Stimulated activated CD8-positive, alpha-beta memory T cell treated with anti-CD3 and anti-CD28 coated beads, Interleukin-12 subunit alpha, Interleukin-12 subunit beta, amount 100 ng/mL, for 4 hours (primary cell): ENCODE results near the gene LRRC7.

Source experiments
- DNase-seq: peaks from one replicate; pipeline ENCODE4 v3.0.0-alpha.2; 2020; ENCODE audit warnings: low read depth

Gene LRRC7

DNA sequence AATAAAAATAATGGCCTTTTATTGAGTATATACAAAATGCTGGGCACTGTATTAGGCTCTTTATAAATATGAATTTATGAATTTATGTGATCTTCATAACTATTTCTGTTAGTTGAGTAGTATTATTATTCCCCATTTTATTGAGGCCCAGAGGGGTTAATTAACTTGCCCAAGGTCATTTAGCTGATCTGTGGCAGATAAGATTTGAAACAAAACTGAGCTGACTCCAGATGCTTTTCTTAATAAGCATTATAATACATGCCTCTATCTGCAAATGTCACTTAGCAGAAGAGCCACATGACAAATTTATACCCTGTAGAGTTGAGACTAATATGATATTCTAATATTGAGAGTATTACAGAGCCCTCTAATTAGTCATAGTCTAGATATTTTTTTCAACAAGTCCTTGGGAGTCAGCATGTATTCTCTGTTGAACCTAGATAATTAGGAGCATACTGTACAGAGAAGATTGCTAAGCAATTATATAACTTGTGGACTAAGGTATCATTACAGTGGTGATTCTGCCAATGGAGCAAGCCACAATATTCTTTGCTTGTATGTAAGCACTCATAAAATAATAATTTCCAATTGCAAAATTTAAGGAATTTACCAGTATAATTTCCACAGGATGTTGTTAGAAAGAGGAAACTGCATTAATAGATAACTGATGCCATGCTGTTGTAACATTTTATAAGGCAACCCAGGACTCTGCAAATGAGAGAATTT, 525.7 kb downstream of the LRRC7 start:
- DNase-seq: no peak

GRCh38 chr1:70101231-70101630, 533.5 kb downstream of the LRRC7 start:
- no peak for DNase-seq

DNA sequence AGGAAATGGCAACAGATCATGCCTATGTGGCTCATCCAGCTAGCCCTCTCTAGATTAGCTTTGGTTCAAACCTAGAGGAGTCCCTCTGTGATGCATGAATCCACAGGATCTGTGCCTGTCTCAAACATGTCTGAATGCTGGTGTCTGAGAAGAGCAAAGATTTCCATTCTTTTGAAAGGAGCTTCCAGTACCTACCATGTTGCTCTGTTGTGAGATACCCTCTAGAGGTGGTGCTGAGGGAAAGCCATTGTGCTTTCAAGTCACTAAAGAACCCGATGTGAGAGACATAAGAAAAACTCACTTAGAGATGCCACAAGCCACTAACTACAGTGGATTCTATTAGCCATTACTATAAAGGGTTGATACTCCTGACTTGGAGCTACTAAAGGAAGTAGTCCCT, 534.1 kb downstream of the LRRC7 start:
- DNase-seq: no peak

GRCh38 chr1:70103770-70104169, 536.0 kb downstream of the LRRC7 start:
- DNase-seq: no peak

DNA sequence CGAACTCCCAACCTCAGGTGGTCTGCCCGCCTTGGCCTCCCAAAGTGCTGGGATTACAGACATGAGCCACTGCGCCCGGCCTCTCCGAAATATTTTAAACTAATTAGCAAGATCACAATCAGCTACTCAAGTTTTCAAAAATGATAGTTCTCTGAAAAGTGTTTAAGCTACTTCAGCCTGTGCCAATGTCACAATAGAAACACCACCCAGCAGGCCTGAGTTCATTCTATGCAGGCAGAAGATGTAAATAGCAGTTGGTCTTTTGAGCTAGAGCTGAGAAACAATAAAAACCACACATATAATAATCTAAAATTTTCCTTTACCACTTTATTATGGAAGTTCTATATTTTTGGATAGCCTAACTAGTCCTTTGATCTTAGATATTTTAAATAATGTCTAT, 541.5 kb downstream of the LRRC7 start:
- no peak for DNase-seq

- no peak for DNase-seq
Observed at GRCh38 chr1:70112838-70113237, 545.1 kb downstream of the LRRC7 start.

DNA sequence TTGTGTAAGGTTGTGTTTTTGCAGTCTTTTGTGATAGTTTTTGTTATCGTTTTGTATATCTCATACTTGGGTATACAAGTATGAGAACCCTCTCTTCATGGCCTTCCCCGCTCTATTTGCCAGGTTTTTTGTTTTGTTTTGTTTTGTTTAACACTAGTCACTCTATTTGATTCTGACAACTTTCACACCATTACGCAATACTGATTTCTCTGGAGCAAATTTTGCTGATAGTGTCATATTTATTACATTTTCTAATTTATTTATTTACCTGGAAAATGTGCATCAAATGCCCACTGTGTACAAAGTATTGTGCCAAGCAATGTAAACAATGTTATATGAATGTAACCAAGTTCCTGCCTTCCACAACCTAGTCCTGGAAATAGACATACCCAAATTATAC, 547.6 kb downstream of the LRRC7 start:
- DNase-seq: no peak

GRCh38 chr1:70117046-70117445, 549.3 kb downstream of the LRRC7 start:
- DNase-seq: no peak

DNA sequence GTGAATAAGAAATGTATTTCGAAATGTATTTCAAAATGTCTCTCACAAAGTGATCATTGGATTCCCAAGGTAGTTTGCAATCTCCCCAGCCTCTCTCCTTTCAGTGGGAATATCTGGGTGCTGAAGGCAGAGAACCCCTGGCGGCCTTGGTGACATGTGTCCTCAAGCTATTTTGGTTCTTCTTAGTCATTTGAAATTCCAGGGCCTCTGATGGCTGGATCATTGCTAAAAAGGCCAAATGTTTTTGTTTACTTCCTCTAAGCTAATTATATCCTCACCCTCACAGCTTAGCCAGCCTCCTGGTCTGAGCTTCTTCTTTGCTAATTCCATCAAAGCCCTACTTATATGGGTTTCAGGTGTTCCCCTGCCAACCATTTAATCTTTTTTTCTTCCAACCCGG, 566.4 kb downstream of the LRRC7 start:
- no peak for DNase-seq

DNA sequence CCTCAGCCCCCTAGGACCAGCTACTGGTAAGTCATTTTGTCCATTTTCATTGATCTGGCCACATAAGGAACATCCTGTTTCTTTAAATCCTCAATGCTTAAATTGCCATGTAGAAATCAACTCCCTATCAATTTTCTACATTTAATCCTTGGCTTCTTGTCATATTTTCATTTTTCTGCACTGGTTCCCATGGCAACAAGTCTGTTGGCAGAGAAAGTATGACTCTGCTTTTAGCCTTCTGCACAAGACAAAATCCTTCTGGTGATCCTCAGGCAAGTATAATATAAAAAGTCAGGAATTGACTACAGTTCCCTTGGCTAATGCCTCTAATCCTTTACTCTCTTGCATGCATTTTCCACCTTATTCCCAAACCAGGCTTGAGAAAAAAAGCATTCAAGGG, 572.6 kb downstream of the LRRC7 start:
- DNase-seq: no peak

DNA sequence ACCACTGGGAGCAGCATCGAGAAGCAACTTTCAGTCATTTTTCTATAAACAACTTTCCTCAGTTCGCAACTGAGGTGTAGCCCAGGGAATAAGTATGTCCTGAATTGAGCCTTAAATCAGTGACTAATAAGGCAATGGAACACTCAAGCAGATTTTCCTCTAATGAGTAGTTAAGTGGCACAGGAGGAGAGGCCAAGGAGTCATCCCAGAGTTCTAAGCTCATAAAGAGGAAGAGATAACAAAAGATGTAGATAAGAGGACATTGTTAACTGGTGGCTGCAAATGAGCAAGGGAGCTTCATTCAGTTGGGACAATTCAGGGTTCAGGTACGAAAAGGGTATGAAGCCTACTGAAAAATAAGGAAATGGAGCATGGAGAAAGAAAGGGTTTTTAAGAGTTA, 573.2 kb downstream of the LRRC7 start:
- DNase-seq: no peak

DNA sequence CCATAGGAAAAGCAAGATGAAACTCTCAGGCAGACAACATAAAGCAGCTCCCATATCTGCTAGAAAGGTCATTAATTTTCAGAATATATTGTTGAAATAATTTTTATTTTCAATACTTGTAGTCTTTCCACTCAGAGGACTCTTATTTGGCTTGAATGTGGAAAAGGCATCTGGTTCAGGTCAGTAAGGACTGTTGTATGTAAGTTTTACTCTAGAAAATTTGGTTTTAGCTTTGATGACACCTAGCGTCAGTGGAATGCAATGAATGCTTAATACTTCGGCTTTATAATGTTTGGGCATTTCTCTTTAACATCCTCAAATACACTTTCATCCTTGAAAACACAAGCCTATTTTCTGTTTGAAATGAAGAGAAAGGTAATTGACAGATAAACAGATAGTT, 574.4 kb downstream of the LRRC7 start:
- DNase-seq: no peak

DNA sequence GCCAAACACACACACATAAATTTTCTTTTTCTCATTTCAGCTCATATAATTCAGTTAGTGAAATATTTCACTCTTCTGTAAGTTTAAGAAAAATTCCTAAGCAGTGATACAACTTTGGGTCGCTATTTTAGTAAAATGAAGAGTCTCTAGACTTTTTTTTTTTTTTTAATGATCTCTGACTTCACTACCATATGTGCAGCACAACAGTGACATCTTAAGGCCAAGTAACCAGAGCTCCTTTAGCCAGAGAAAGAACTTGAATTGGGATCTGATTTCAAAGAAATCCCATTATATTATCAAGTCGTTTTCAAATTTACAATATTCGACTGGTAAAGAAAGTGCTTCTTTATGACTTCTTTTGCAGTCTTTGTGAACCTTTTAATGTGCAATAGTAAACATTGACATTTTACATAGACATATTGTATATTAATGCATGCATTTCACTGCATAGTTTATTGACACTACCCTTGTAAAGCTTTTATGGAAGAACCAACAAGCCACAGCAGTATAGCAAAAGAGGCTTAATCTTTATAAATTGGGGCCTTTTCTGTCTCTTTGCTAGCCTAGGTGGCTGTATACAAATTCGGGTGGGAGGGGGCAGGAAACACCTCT, 575.4 kb downstream of the LRRC7 start:
- DNase-seq: no peak

GRCh38 chr1:70146488-70146887, 578.8 kb downstream of the LRRC7 start:
- DNase-seq: no peak

DNA sequence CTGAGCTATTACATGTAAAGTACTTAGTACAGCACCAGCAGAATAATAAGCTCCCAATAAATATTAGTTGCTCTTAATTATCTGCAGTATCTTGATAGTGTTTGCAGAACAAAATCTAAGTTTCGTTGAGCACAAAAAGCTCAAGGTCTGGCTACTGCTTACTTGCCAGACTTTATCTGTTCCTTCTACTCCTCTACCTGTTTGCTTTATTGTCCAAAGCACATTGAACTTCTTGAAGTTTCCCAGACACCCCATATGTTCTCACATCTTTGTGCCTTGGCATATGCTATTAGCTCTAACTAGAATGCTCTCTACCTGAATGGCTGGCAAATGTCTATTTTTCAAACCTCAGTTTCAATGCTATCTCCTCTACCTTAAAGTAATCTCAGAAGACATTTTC, 582.7 kb downstream of the LRRC7 start:
- no peak for DNase-seq

DNA sequence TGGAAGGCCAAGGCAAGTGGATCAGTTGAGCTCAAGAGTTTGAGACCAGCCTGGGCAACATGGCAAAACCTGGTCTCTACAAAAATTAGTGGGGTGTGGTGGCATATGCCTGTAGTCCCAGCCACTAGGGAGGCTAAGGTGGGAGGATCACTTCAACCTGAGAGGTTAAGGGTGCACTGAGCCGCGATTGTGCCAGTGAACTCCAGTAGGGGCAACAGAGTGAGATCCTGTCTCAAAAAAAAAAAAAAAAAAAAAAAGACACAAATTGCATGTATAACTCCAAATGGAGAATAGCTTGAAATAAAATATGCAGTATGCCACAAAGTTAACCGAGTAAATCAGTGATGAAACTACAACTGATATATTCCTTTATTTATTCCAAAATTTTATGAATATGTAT, 586.0 kb downstream of the LRRC7 start:
- DNase-seq: no peak

DNA sequence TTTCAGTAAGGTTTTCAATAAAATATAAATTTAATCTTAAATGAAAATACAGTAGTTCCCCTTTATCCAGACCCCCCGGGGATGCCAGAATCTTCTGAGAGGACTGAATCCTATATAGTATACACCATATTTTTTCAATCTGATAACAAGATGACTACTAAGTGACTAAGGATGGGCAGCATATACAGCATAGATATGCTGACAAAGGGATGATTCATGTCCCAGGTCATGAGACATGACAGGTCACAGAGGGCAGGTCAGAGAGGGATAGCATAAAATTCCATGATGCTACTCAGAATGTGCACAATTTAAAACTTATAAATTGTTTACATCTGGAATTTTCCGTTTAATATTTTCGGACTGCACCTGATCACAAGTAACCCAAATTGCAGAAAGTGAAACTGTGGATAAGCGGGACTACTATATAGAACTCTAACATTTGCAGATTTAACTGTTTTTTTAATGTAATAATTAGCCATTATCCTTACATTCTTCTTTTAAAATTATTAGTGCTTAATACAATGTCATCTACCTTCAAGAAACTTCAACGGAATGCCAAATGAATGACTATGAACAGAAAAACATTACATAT, 588.9 kb downstream of the LRRC7 start:
- DNase-seq: no peak

DNA sequence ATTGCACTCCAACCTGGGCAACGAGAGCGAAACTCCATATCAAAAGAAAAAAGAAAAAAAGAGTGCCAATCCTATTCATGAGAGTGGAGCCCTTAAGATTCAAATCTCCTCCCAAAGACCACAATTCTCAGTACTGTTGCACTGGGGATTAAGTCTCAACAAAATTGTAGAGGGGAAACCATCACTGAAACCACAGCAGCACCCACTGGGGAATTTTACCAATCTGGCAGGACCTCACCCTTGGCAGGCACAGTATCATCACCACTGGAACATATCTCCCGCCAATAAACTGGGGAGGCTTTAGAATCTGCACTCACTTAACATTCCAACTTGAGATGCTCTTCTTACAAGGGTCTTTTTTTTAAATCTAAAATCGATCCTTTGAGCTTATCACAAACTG, 596.6 kb downstream of the LRRC7 start:
- DNase-seq: no peak

GRCh38 chr1:70168283-70168682, 600.6 kb downstream of the LRRC7 start:
- no peak for DNase-seq

GRCh38 chr1:70169018-70169839, 601.5 kb downstream of the LRRC7 start:
- DNase-seq: no peak

DNA sequence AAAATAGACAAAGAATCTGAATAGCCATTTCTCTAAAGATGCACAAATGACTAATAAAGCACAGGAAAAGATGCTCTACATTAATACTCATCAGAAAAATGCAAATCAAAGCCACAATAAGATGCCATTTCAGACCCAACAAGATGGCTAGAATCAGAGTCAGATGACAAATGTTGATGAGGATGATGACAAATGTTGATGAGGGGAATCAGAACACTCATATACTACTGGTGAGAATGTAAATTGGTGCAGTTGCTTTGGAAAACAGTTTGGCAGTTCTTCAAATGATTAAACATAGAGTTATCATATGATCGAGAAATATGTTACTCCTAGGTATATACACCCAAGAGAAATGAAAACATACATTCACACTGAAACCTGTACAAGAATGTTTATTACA, 603.8 kb downstream of the LRRC7 start:
- DNase-seq: no peak
